GM19043 (cell line): ENCODE measurements around the gene NT5DC1.

ENCODE experiments used
- ATAC-seq: cut with Tn5 transposase; IDR thresholded peaks from one replicate; pipeline ENCODE4 v1.9.1; 2021; ENCODE audit warnings: low read depth; ENCODE audit not compliant: unreplicated experiment

The NT5DC1 gene

DNA sequence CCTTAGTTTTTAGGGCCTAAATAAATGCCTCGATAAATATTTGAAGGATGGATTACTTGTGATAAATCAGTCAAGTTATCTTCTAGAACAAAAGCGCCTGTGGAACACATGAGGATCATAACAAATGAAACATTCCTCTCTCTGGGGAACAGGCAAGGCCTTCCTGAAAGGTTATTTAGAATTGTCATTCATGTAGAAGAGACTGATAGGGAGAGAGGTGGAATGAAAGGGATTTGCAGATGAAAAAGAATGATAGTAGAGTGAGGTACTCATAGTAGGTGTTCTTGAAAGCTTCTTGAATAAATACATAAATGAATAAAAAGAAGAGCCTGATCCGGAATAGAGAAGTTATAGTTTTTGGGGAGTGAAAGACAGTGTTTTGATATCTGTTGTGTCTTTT is 122.7 kb downstream of the NT5DC1 start:
- ATAC-seq, result no peak

DNA sequence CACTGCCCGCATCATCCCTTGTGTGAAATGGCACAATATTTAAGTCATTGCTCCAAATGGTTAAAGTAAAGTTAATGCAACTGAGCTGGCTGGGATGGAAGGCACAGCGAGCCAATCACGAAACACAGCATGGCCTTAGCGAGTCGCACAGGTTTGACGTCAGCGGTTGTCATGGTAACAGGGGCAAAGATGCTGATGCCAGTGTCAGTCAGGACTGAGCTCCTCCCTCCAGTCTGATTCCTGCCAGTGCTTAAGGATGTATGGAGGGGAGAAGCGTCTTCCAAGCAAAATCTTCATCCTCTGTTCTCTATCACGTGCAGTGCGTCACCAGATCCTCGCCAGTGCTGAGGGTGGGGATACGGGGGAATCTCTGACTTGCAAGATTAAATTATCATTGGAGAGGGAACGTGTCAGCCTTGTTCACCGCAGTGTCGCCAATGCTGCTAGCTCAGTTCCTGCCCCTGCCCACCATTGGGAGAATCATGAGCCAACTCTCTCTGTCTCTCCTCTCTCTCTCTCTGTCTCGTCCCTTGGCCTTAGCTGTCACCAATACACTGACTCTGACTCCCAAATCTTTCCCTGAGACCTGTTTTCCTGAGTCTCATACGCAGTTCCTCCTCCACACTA is 128.7 kb downstream of the NT5DC1 start:
- ATAC-seq, result no peak

DNA sequence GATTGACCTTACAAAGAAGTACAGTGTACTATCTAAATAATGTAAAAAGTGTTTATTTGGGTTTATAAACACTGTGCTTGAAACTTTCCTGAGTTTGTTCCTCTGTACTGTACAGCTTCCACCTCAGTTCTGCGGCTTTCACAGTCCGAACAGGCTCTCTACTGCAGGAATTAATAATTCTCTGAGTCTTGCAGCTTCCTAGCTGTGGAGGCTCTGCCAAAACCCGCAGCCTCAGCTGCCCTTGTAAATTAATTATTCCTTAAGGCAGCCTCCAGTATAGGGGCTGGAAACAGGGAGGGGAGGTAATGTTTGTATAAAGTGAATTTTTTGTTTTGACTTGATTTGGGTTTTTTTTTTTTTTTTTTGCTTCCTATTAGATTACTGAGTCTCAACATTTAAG is 134.0 kb downstream of the NT5DC1 start:
- no peak for ATAC-seq

DNA sequence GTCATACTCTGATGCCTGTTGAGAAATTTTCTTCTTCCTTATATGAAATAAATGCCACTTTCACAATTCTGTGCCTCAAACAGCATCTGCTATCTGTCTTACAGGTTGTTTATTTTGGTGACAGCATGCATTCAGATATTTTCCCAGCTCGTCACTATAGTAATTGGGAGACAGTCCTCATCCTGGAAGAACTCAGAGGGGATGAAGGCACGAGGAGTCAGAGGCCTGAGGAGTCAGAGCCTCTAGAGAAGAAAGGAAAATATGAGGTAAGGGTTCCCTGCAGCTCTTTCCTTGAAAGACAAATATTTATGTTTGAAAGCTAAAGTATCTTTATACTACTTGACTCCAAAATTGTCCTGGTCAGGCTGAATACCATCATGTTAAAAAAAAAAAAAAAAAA is 137.4 kb downstream of the NT5DC1 start:
- ATAC-seq, result no peak

DNA sequence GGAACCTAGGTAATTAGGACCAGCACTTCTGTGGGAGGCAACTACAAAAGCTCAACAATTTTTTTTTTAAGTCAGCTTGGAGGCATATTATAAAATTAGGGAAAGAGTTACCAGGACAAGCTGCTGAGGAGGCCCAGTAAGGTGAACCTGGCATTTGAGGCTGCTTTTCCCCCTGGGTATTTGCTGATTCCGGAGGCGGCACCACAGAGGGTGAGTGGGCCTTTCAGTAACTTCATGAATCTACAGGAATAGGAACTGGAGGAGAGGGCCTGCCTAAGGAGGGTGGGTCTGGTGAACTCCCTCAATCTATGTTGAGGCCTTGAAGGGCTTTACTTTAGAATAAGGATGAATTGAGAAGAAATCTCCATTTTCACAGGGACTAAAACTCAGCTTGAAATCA is 138.6 kb downstream of the NT5DC1 start:
- ATAC-seq, result no peak

DNA sequence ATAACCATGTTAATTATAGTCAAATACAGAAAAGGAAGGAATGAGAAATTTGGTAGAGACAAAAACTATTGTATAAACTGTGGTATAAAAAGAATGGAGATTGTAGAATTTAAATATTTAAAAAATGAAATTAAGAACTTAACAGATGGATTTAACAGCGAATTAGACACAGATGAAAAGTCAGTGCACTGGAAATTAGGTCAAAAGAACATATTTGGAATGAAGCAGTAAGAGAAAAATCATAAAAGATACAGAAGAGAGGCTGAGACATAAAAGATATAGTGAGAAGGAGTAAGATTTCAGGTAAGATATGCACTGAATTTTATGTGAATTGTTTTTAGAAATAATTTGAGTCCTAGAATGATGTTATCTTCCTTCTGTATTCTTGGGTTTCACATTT is 139.2 kb downstream of the NT5DC1 start:
- no peak for ATAC-seq

DNA sequence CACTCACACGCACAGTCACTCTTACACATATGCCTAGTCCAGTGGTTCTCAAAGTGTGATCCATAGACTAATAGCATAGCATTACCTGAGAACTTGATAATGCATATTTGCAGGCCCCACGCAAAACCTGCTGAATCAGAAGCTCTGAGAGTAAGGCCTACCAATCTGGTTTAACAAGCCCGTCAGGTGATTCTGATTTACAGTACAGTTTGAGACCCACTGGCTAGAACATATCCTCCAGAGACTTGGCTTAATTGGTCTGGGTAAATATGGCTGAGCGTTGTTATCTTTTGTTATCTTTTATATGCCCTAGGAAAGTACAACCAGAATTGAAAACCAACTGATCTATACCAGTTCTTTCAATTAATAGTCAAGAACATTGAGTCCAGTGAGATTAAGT is 143.6 kb downstream of the NT5DC1 start:
- no peak for ATAC-seq

DNA sequence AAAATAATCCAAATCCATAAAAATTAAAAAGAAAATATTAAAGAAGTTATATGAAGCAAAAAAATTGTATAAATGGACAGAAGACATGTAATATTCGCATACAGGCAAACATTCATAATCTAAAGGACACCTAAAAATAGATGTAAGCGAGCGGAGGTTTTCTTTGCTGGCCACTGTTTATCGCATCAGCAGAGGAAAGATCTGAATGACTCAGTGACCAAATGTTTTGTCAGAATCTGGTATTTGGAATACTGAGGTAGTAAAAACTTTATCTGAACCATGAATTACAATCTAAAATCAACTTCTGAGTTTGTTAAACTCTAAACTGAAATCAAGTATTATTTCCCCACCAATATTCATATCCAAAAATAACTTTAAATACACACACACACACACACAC is 145.4 kb downstream of the NT5DC1 start:
- no peak for ATAC-seq

DNA sequence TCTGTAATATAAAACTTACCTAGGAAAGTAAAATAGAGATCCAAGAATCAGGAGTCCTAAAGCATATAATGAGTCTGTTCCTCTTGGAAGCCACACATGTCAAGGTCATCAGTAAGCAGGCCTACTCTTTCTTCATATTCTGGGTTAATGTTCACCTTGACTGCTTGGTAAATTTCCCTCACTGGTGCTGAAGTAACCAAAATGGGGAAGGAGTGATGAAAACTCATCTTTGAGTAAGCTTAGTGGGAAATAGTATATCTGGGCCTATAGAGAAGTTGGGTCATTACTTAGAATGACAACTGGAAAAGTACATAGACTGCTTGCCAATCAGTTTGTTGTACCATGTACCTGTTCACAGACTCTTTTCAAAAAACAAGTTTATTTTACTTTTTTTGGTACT is 146.6 kb downstream of the NT5DC1 start:
- no peak for ATAC-seq

DNA sequence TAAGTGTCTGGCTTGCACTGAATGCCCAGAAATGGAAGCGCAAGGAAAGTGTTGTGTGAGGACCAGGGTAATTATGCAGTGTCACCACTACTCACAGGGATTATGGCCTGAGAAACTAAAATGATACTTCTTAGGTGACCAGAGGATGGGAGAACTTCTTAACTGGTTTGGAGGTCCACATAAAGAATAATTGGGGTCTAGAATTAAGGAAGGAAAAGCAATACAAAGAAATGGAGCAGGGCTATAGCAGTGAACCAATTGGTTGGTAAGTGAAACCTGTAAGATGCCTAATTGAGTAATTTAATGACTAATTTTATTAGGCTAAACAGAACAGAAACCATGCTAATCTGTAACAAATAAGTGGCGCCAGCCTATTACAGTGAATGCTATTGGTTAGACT is 147.9 kb downstream of the NT5DC1 start:
- no peak for ATAC-seq

DNA sequence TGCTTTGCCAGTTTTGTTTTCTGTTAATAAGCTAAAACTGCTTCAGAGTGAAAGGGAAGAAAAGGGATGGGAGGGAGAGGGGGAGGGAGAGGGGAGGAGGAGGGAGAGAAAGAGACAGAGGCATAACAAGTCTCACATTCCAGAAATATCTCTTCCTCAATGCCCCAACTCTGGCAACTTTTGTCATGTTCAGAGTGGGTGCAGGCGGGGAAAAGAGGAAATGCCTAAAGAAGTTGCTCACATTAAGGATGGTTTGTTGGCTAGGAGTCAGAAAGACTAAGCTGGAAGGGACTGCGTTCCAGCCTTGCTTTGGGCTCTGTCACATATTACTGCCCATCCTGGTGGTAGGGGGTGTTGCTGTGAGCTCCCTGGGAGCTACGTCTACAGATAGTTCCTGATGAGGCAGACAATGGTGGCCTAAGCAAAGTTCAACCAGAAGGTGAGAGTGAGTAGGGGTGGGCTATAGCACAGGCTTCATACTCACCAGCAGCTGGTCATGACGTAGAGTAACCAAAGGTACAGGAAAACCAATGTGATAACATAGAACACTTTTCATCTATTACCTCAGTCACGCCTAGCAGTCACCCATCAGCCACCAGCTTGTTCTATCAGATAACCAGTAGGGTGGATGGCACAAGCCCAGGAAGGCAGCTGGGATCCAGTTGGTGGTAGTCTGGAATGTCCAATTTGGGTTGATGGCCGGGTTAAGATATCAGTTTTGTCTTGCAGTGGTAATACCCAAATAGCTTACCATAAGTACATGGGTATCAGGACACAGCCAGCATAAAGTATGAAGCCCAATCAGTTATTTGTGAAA is 151.1 kb downstream of the NT5DC1 start:
- no peak for ATAC-seq

DNA sequence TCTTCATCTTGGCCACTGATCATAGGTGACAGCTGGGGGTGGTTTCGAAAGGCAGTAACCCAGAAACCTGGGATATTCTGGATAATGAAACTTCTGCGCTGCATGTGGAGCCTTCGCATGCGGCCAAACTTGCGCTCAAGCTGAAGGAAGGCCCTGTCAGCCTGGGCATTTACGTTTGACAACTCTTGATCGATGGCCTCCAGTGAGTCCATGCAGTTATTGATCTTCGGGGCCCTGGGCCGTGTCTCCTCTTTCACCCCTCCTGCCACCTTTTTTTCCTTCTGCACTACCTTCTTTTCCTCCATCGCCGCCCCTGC is 152.5 kb downstream of the NT5DC1 start:
- ATAC-seq, result no peak

DNA sequence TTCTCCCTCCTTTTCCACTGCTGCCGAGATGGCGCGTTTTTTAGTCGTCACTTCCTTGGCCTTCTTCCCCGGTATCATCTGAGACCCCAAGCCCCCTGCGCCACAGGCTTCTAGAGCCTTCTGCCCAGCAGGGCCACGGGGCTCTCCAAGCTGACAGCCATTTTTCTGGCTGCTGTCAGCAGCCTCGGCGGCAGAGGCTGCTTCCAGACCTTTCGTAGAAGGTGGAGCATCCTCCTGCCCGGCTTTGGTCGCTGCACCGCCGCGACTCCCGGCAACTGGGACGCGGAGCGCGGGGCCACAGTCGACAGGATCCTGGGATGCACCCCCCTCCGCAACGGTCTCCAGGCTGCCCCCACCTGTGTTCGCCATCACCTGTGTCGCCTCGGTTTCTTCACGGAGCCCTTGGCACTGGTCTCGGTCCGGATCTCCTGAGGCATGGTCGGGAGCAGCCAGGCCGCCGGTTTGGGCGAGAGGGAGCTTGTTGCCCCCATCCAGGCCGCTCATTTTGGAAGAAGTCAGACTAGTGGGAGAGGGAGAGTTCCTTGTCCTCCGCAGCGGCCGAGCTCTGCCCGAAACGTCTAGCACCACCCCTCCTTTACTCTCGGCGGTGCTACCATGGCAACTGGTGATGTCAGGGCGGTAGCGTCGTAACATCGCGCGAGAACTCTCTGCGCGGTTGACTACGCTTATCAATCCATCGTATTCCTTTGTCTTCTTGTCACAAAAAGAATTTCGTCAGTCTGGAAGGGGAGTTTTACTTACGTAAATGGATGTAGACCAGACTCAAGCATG is 153.0 kb downstream of the NT5DC1 start, which contains the start of gene TSPYL4:
TSS of gene TSPYL4 (minus strand) at position 571 of the 792 bp plus-strand sequence. CDS start at position 504, 67 bp downstream.
- peak; percentile 100 for ATAC-seq

DNA sequence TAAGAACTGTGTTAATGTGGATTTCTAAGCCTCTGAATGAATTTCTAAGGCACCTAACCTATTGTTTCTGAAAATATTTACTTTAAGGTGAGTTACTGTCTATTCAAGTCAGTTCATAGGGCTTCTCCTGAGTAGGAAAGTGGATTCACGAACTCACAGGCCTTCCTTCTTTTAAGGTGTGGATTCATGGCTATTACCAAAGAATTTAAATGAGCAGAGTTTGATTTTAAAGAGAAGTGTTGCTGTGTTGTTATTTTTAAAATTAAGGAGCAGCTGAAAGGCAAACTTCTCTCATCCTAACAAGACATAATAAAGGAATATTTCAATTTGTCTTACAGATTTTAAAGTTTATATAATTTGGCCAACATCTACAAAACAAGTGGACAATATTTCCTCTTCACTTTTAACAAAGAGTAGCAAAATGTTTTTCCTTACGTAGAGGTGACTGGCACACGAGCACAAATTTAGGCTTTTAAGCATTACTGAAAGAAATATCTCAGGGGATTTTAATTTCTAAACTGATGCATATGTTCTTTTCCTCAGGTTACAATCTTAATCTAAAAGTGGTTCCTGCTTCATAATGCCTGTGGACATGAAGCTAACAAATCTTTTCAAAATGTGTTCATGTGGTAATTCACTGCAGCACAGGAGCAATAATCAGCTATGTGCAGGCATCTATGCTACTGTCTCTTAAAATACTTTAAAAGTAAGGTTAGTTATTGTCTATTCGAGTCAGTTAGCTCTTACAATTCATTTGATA is 153.8 kb downstream of the NT5DC1 start:
- peak; percentile 24 for ATAC-seq

DNA sequence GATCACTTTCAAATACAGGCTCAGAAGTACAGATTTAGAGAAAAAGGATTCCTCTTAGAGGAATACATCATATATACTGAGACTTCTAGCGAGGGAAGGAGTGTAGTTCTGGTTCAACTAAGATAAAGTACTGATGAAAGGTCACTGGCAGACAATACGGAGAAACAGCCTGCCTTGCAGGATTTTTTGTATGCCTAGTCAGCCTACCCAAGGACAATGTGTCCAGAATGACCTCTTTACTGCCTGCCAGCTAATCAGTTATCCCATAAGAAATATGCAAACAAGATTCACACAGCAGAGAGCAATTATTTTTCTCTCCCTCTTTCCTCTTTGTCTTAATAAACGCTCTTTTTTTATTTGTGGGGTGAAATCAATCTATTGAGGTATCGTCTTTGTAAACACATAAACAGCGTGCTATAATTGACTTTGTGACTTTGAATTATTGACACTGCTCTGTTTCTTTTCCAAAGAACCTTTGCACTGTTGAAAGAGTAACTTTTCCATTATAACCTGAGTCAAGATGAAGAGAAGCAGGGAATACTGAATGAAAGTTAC is 154.7 kb downstream of the NT5DC1 start:
- no peak for ATAC-seq

DNA sequence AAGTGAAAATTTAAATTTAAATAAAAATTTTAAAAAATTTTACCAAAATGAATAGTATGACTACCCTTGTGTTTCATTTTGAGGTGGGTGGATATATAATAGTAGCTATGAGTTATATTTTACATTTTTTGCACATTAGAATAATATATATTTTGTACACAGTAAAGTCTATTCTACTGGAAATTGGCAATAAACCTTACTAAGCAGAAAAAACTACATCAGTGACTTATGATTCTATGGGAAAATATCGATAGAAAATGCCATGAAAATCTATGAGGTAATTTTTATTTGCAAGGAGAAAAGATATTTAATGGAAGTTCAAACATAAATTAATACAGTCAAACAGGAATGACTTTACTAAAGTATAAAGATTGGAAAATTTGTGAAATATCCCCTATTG is 156.0 kb downstream of the NT5DC1 start:
- no peak for ATAC-seq

DNA sequence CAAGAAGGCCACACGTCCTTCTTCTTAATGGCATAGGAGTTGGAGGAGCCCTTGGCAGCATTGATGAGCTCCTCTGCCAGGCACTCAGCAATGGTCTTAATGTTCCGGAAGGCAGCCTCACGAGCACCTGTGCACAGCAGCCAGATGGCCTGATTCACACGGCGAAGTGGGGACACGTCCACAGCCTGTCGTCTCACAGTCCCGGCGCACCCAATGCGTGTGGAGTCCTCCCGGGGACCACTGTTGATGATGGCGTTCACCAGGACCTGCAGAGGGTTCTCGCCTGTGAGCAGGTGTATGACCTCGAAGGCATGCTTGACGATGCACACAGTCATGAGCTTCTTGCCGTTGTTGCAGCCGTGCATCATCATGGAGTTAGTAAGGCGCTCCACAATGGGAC is 157.9 kb downstream of the NT5DC1 start:
- no peak for ATAC-seq

DNA sequence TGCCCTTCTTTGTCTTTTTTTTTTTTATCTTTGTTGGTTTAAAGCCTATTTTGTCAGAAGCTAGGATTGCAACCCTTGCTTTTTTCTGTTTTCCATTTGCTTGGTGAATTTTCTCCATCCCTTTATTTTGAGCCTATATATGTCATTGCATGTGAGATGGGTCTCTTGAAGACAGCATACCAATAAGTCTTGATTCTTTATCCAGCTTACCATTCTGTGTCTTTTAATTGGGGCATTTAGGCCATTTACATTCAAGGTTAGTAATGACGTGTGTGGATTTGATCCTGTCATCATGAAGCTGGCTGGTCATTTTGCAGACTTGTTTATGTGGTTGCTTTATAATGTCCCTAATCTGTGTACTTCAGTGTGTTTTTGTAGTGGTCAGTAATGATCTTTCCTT is 162.7 kb downstream of the NT5DC1 start:
- no peak for ATAC-seq

DNA sequence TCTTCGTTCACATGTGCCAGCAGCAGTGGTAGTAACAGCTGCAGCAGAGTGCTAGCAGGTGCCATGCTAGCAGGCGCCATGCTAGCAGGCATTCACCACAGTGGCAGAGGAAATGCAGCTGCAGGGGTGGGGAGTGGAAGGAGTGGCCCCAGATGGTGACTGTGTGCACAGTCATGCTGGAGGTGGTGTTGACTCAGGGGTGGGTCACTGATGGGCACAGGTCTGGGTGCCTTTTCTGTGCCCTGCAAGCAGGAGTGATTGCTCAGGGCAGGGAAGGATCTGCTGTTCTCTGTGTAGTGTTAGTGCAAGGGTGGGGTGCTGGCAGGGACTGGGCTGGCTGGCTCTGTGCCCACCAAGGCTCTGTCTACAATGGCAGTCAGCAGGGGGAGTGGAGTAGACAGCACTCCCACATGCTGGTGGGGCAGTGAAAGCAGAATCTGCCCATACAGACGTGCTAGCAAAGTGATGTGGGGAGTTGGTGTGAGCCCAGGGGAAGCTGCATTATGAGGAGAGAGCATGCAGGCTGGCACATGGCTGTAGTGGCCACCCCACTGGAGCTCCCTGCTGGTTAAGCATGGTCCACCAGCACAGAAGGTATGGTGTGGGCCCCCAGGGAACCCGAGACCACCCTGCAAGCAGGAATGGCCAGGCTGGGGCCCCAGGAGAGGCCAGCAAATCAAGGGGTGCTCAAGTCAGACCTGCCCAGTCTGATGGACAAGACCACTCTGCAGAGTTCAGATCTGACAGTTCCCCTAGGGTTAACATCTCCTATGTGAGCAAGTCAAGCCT is 164.6 kb downstream of the NT5DC1 start:
- ATAC-seq, result no peak

DNA sequence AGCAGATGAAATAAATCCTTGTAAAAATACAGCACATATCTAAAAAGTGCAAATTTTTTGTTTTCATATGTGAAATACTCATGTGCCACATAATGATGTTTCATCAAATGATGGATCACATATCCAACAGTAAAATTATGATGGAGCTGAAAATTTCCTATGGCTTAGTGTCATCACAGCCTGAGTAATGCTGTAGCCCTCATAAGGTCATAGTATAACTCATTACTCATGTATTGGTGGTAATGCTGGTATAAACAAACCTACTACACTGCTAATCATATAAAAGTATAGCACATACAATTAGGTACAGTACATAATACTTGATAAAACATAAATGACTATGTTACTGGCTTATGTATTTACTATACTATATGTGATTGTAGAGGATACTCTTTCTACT is 166.2 kb downstream of the NT5DC1 start:
- ATAC-seq, result no peak
